Kasumi-1 (cell line): ENCODE results near the gene SH3BGRL3.
A peak's percentile ranks its signal among the peaks of the same experiment; 100 is the strongest.
"Not testable (repeated sequence)": the region's sequence is repeated elsewhere in the genome, so short reads cannot be mapped to it uniquely, and the experiment has no call there.

ENCODE experiments used
- DNase-seq, 2 experiments: peaks; one replicate each; lab custom pipeline; 2025; lab: John Stamatoyannopoulos, UW

SH3BGRL3 gene

DNA sequence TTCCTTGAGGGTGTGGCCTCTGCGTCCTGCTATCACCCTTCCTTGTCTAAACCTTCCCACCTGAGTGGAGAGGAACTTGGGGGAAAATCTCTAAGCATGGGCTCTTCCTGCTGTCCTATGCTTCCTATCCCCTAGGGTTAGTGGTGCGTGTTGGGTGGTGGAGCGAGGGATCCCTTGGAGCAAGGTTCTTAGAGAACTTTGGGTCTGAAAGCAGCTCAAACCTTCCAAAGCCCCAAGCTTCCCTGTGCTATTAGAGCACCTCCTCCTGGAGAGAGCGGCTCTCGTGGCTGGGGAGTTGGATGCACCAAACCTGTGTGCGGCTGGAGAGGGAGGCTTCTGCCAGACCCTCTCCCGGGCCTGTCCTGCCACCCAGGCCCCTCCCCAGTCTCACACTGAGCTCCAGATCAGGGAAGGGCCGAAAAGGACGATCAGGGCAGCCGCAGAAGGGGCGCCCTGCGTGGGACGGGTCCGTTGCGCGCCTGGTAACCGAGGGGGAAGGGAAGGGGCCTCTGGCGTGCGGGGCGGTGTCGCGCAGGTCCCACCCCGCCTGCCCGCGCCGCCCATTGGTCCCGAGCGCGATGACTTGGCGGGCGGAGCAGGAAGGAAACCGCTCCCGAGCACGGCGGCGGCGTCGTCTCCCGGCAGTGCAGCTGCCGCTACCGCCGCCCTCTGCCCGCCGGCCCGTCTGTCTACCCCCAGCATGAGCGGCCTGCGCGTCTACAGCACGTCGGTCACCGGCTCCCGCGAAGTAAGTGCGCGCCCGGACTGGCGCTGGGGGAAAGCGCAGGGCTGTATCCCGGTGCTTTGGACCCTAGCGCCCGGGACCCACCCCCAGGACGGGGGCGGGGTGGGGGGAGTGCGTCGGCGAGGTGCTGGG, at the start of gene SH3BGRL3:
Gene SH3BGRL3, plus strand, starts transcription at position 631 of the 877 bp plus-strand sequence. Its CDS starts 70 bp downstream, at position 701.
- DNase-seq, result peak; percentile 70 to 76

DNA sequence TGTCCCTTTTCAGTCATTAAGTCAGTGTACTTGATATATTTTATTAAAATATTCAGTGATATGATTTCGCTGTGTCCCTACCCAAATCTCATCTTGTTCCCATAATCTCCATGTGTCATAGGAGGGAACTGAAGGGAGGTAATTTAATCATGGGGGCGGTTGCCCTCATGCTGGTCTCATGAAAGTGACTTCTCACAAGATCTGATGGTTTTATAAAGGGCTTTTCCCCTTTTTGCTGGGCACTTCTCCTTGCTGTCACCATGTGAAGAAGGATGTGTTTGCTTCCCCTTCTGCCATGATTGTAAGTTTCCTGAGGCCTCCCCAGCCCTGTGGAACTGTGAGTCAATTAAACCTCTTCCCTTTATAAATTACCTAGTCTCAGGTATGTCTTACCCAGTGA, 49.2 kb upstream of the SH3BGRL3 start:
- DNase-seq, result not testable (repeated sequence)

DNA sequence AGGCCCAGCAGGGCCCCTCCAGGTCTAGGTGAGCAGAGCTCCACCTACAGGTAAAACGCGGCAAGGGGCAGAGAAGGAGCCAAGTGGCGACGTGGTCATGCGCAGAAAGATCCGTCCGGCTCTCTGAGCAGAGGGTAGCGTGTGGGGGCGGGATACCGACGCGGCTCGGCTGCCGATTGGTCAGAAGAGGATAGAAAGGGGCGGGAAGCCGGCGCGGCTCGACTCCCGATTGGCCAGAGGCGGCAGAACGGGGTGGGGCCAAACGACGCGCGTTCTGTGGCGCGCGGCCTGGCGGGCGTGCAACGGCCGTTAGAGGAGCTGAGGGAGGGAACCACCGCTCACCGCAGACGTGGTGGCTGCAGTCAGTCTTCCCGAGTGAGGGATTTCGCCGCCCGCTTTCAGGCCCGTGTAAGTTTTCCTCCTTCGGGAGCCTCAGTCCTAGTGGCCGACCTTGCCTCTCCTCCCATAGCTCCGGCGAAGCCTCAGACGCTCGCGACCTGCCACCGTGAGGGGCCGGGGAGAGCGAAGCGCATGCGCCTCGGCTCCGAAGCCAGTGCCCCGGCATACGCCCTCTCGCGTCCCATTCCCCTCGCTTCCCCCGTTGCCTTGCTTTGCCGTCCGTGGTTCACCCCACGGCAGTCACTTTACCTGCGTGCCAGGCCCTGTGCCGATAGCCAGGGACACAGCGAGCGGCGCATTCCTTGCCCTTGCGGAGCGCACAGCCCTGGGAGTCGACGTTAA, 45.8 kb upstream of the SH3BGRL3 start, which contains the start of gene CEP85:
Gene CEP85, plus strand, starts transcription at position 298 of the 741 bp plus-strand sequence. CDS start 5,584 bp downstream, outside the sequence.
- peak; percentile 94 to 98 for DNase-seq

DNA sequence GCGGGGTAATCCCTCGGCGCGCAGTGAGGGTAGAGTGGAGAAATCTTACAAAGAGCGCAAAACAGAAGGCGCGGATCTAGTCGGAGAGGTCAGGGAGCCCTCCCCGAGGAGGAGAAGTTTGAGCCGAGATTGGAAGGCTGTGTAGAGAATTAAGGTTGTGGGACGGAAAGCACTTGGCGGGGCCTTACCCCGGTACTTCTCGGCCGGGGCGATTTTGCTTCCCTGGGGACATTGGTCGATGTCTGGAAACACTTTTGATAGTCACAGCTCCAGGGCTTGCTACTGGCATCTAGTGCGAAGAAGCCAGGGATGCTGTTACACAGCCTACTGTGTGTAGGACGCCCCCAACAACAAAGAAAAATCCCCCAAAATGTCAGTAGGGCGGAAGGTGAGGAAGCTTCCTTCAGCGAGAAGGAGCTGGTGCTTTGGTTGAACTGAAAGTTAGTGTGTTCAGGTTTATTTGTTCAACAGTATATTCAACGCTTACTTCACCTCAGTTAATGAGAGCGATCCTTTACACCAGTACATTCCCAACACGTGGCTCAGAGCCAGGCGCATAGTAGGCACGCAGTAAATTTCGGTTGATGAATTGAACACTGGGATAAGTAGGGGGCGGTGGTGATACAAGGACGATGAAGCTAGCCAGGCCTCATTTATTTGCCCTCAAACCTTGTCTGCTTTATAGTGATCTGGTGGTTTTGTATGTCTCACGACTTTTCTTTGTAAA, 45.1 kb upstream of the SH3BGRL3 start:
- DNase-seq, result peak; percentile 51 to 56

DNA sequence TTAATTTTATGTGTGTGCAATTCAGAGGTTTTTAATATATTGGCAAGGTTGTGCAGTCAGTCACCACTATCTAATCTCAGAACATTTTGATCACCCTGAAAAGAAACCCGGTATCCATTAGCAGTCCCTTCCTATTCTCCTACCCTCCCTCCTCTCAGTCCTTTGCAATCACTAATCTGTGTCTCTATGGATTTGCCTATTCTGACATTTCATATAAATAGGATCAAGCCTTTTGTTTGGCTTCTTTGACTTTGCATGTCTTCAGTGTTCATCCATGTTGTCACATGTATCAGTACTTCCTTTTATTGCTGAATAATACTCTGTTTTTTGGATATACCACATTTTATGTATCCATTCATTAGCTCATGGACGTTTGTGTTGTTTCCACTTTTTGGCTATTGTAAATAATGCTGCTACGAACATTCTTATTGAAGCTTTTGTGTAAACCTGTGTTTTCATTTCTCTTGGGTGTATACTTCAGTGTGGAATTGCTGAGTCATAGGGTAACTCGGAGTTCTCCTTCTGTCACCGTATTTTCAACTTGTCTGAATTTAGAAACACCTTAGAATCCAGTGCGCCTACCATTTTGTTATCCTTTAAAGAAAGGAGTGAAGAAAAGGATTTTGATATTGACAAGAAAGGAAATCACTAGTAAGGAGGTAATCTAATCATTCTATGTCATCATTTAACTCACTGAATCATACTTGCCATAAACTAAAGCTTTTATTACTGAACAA, 42.5 kb upstream of the SH3BGRL3 start:
- no peak for DNase-seq

DNA sequence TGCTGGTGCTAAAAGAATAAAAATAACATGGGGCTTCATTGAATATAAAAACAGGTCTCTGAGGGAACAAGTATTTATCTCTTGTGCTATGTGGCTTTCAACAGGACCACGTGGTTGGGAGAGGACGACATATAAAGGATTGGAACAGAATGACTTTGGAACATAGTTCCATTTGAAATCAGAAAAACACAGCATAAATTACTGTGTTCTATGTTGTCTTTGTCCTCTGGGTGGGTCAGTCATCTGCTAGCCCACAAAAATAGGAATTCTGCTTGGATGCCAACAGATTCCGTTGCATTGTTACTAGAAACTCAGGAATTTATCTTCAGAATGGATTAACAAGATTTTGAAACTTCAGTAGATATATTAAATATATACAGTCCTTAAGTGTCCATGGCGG, 40.0 kb upstream of the SH3BGRL3 start:
- DNase-seq, result no peak

DNA sequence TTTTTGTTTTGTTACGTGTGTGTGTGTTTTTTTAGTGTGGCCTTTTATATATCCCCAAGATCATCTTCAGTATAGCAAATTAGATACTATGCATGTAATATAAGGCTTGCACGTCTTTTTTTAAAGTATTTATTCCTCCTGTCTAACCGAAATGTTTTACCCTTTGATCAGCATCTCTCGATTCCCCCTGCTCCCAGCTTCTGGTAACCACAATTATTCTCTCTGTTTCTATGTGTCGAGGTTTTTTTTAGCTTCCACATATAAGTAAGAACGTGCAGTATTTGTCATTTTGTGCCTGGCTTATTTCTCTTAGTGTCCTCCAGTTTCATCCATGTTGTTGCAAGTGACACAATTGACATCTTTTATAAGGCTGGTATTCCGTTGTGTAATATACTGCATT, 27.2 kb upstream of the SH3BGRL3 start:
- no peak for DNase-seq

DNA sequence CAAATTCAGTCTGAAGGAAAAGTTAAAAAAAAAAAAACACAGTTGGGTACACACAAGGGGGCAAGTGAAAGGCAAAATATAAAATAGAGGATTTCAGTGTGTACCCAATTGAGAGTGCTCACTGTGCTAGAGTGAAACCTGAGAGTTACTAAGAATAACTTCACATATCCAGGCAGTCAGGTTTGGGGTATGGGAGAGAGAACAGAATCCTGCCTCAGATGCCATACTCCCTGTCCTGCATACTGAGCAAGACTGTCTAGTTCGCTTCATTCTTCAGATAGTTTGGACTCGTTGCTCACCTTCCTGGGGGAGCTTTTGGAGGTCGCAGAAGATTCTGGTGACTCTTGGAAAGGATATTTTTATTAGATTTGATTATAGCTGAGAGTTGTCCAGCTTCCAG, 25.5 kb upstream of the SH3BGRL3 start:
- DNase-seq, result no peak

DNA sequence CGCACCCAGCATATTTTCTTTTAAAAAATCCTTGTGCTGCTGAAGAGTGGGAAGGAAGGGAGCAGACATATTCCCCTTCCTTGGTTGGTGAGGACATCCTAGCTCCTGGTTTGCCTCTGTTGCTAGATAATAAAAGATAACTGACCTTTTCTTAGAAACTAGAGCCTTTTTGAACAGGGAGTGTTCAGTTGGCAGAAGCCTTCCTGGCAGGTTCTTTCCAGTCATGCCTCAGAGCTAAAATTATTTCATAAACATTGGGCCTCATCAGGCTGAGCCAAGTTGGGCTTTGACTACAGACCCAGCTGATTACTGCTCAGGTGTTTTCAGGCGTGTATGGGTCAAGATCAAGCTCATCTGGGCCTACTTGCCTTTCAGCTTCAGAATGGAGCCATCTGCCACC, 22.7 kb upstream of the SH3BGRL3 start:
- DNase-seq, result no peak

DNA sequence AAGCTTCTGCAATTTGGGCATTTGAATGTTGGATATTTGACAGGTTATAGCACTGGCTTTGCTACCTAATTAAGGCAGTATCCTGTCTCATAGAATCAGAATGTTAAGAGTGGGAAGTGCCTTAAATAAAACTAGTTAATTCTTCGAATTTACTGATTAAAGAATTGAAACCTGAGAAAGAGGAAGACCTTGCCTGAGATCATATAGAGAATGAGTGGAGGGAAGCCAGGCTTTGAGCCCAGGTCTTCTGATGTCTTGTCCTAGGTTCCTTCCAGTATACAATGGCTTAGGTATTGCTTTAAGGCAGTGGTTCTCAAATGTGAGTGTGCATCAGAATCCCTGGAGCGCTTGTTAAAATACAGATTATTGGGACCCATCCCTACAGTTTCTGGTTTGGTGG, 20.9 kb upstream of the SH3BGRL3 start:
- DNase-seq, result no peak

DNA sequence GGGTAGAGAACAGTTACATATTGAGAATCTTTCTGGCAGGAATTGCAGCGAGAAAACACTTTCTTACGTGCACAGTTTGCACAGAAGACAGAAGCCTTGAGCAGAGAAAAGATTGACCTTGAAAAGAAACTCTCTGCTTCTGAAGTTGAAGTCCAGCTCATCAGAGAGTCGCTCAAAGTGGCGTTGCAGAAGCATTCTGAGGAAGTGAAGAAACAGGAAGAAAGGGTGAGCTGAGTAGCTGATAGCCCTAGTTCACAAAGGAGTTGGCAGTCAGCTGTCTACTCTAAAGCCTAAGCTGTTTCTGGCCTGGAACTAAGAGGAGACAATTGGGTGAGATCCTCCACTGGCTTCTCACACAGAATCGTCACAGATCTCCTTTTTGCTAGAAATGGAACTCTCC, 20.3 kb upstream of the SH3BGRL3 start:
- DNase-seq, result peak; percentile 91 to 94

DNA sequence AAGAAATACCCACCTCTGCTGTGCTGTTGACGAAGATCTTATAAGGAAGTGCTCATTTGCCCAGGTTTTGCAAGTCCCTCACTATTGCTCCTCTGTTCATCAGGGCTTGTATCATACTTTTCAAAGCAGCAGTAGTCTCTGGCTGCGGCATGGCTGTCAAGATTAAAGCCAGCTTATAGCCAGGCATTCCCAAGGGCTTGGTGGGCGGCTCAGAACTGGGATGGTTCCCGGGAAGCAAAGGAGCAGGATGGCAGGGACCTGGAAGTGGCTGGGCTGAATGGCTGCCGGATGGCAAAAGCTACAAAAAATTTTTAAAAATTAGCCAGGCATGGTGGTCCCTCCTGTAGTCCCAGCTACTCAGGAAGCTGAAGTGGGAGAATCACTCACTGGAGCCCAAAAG, 16.7 kb upstream of the SH3BGRL3 start:
- no peak for DNase-seq

DNA sequence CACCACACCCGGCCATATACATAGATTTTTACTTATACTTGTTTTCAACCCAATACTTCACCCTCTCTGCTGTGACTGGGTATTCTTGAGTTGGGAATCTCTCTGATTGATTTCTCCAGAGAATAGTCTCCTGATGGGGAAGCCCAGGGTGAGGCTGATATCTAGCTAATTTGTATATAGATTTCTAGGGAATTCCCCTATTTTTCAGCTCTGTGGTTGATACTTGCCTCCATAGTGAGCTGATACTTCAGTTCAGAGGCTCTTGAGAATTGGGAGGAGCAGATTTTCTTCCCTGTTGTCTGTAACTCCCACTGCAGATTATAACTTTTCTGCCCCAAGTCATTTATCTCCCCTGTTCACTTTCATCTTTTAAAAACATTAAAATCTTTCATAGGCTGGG, 14.5 kb upstream of the SH3BGRL3 start:
- DNase-seq, result no peak

DNA sequence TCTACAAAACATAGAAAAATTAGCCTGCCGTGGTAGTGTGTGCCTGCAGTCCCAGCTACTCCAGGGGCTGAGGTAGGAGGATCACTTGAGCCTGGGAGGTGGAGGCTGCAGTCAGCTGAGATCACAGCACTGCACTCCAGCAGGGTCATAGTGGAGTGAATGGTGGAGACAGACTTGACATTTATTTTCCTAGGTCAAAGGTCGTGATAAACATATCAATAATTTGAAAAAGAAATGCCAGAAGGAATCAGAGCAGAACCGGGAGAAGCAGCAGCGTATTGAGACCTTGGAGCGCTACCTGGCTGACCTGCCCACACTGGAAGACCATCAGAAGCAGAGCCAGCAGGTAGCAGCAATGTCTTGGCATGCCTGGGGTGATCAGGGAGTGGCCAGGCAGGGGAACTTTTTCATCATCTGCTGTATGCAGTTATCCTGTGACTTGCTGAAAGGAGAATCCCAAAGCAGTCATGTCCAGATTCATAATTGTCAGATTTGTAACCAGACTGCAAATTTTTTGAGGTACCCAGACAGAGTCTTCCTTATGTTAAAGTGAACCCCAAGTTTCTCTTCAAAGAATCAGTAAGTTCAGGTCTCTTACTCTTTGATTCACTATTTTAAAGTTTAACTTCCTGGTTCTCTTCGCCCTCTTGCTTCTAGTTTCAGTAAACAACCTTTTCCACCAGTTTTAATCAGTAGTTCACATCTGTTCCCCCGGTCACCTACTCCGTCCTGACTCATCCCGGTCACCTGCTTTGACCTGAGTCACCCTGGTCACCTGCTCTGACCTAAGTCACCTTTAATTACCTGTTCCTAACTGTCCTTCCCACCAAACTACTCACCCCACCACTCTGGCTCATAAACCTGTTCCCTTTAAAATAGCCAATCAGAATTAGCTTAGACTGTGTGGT, 11.3 kb upstream of the SH3BGRL3 start:
- no peak for DNase-seq

DNA sequence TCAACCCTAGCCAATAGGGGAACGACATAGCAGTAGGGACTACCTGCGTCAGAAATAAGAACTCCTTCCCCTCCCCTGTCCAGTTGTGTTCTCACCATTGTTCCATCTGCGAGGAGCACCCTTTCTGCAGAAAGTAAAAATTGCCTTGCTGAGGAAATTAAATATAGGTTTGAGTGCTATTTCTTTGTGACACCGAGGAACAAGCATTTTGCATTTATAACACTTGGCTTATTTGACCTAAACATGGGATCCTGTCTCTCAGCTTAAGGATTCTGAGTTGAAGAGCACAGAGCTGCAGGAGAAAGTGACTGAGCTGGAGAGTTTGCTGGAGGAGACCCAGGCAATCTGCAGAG, 10.7 kb upstream of the SH3BGRL3 start:
- no peak for DNase-seq

DNA sequence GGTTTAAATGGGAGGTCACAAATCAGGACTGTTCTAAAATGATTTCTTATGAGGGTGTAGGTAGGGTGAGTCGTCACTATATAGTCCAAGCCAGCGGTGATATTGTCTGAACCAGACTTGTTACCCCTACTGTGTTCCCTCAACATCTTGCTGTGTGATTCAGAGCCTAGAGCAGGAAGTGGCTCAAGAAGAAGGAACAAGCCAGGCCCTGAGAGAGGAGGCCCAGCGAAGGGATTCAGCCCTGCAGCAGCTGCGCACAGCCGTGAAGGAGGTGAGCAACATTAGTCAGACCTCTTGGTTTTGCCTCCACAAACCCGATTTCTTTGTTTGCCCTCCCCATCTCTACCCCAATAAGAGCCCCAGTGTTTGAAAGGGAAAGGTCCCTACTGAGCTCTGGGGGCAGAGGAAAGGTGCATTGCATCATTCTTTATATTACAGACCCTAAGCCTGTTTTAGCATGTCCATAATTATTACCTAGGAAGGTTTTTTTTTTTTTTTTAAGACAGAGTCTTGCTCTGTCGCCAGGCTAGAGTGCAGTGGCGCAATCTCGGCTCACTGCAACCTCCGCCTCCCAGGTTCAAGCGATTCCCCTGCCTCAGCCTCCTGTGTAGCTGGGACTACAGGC, 5.0 kb upstream of the SH3BGRL3 start:
- DNase-seq, result peak; percentile 74 to 78

DNA sequence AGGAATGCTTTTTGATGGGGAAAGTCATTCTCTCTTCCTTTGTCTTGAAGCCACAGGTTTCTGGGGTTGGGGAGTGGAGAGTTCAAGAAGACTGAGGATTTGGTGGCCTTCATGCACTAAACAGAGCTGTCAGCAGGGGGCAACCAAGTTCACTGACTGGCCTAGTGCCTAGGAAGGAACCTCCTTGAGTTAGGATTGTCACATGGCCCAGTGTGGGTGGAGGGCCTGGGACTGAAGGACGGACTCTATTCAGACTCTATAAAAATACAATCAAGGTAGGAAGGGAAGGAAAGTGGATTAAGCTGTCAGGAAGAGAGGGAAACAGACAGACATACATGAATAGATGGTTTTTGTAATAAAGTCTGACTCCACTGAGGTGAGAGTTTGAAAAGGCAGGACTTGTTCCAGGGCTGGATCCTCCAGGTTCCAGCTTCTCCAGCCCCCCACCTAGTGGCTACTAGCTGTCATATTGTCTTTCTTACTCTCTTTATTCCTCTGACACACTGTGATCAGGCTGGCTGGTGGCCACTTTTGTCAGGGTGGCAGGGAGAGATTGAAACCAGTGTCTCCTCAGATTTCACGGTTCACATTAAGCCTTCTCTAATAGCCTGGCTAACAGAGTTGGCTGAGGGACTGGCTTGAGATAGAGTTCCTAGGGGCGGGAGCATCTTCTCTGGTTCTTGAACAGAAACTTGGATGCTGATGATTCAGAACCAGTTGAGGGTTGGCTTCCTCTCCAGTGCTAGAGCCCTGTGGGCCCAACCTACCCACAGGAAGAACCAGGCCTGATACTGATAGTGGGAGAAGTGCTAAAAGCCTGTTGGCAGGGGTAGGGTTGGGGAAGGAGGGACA, 4.1 kb upstream of the SH3BGRL3 start:
- DNase-seq, result peak; percentile 94 to 95

DNA sequence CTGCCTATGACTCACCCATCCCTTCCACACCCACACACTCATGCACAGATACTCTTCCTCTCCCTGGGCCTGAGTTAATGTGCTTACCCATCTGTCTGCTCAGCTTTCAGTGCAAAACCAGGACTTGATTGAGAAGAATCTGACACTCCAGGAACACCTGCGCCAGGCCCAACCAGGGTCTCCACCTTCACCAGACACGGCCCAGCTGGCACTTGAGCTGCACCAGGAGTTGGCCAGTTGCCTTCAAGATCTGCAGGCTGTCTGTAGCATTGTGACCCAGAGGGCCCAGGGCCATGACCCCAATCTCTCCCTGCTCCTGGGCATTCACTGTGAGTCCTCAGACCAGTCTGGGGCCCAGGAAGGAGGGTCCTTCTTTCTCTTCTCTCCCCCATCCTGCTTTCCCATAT, 3.5 kb upstream of the SH3BGRL3 start:
- no peak for DNase-seq

DNA sequence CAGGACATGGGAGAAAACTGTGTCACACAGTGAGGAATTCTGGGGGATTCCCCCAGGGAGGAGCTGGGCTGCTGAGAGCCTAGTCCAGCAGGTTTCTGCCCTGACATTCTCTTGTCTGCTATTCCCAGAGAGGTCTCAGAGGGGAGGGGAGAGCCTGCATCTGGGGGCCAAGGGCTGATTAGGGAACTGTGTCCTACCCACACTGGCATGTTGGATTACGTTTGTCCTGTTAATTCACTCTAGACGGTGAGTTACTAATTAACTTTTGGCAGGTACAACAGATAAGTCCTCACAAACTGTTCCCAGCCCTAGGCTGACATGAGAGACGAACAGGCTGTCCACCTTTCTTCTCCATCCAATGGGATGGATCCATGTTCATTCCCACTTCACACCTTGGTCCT, 2.6 kb upstream of the SH3BGRL3 start:
- DNase-seq, result no peak
